HEK293 (cell line): Measurements from ENCODE around the gene NXF3.

Experiments
- ZNF146 ChIP-seq: fragments of 450-650 bp; formaldehyde crosslinking; IDR thresholded peaks from 2 replicates; pipeline ENCODE4 v1.5.1; 2016; ENCODE audit warnings: missing biosample characterization, missing genetic modification characterization
- ZNF629 ChIP-seq: fragments of 450-650 bp; formaldehyde crosslinking; IDR thresholded peaks from 2 replicates; pipeline ENCODE4 v1.5.1; 2017; ENCODE audit warnings: missing biosample characterization, missing genetic modification characterization
- ZNF704 ChIP-seq: fragments of 450-650 bp; formaldehyde crosslinking; IDR thresholded peaks from 2 replicates; pipeline ENCODE4 v1.5.1; 2016; ENCODE audit warnings: missing biosample characterization, missing genetic modification characterization

- TF ChIP-seq ZNF146 (no peak), ZNF704 (tag by site-specific recombination) (no peak), ZNF629 (tag by site-specific recombination) (no peak)
These were observed 29.6 kb downstream of the NXF3 start for GRCh38 chrX:103063191-103063845.
